SK-N-SH treated with all-trans-retinoic acid at 6 μM for 48 hours (cell line): Measurements from ENCODE around the gene DAPL1.

Experiments
- CSRNP3 ChIP-seq: fragments of 250-450 bp; sonication (Bioruptor Pico); IDR thresholded peaks from 2 replicates; pipeline ENCODE4 v1.5.1; 2021; ENCODE audit warnings: mild to moderate bottlenecking, moderate library complexity
- GLIS3 ChIP-seq: fragments of 250-450 bp; sonication (Bioruptor Pico); IDR thresholded peaks from 2 replicates; pipeline ENCODE4 v1.5.0; 2020; ENCODE audit warnings: mild to moderate bottlenecking, moderate library complexity
- PATZ1 ChIP-seq: fragments of 250-450 bp; sonication (Bioruptor Pico); IDR thresholded peaks from 2 replicates; pipeline ENCODE4 v1.8.0; 2020; ENCODE audit warnings: mild to moderate bottlenecking, moderate library complexity, borderline replicate concordance
- SNAI2 ChIP-seq: fragments of 250-450 bp; sonication (Bioruptor Pico); IDR thresholded peaks from 2 replicates; pipeline ENCODE4 v1.5.0; 2020; ENCODE audit warnings: mild to moderate bottlenecking, moderate library complexity
- TOX ChIP-seq: fragments of 250-450 bp; sonication (Bioruptor Pico); IDR thresholded peaks from 2 replicates; pipeline ENCODE4 v1.8.0; 2021; ENCODE audit warnings: mild to moderate bottlenecking, moderate library complexity, borderline replicate concordance
- ZFP30 ChIP-seq: fragments of 450-650 bp; formaldehyde crosslinking; IDR thresholded peaks from 2 replicates; pipeline ENCODE4 v1.5.0; 2022; ENCODE audit warnings: mild to moderate bottlenecking, moderate library complexity

- TF ChIP-seq SNAI2 (CRISPR knock-in tag), result no peak
- no peak for TF ChIP-seq CSRNP3 (CRISPR knock-in tag)
- no peak for TF ChIP-seq PATZ1 (CRISPR knock-in tag)
- no peak for TF ChIP-seq ZFP30 (CRISPR knock-in tag)
- TF ChIP-seq GLIS3 (CRISPR knock-in tag), result no peak
- TF ChIP-seq TOX, result no peak
These were observed 22.6 kb upstream of the DAPL1 start for GRCh38 chr2:158772306-158773078.
